Neuronal stem cell (in vitro differentiated cells): ENCODE measurements around the gene ALKBH7.

Experiments
- small RNA-seq: library from polyadenylated mRNA; stranded (forward); fragments of <200 nt; extraction: miRNeasy Mini kit (QIAGEN cat#:217004); gene quantifications from one replicate; pipeline ENCODE3, GENCODE V24; 2013; ENCODE audit not compliant: insufficient read depth

The ALKBH7 gene

Small RNA genes lying within 50 kb of the gene (small RNA-seq; reads per million reads assigned to genes)
- 1.6 reads per million for gene MIR6790
- gene MIR6885: 1.2 reads per million
